K562 (cell line): ENCODE data around the gene LGR6. TPM values are rescaled to one million over a fixed set of nuclear protein-coding genes. Genes with fewer than 3 reads are reported as not detected.

Source experiments
- ATF7 ChIP-seq: fragments of 450-650 bp; IDR thresholded peaks from 2 replicates; pipeline ENCODE4 v1.7.1; 2014; ENCODE audit warnings: mild to moderate bottlenecking, moderate library complexity
- CEBPG ChIP-seq, 3 experiments: fragments of 200-800 bp in 1 of 3; sonication (Bioruptor generic) in 1 of 3; sonication (generic) in 1 of 3; formaldehyde crosslinking in 1 of 3; IDR thresholded peaks in 2 of 3; conservative IDR thresholded peaks in 1 of 3; 2 replicates each; pipeline versions ENCODE4 v1.6.1 to v1.8.0; 2016 to 2022; ENCODE audit warnings: missing compliant biosample characterization in 2 of 3, missing genetic modification characterization in 2 of 3, mild to moderate bottlenecking in 1 of 3, missing genetic modification reagents in 1 of 3
- DEAF1 ChIP-seq: fragments of 450-650 bp; formaldehyde crosslinking; IDR thresholded peaks from 2 replicates; pipeline ENCODE4 v1.4.0; 2020; ENCODE audit warnings: mild to moderate bottlenecking, moderate library complexity
- E2F5 ChIP-seq: sonication (generic); formaldehyde crosslinking; IDR thresholded peaks from 2 replicates; pipeline ENCODE4 v1.8.0; 2022; ENCODE audit warnings: mild to moderate bottlenecking, missing genetic modification reagents
- FOS ChIP-seq: IDR thresholded peaks from 3 replicates; pipeline ENCODE4 v1.6.1; 2011; ENCODE audit not compliant: insufficient read length; ENCODE audit errors: extremely low read depth
- GABPB1 ChIP-seq: sonication (generic); formaldehyde crosslinking; IDR thresholded peaks from 2 replicates; pipeline ENCODE4 v1.8.0; 2022; ENCODE audit warnings: mild to moderate bottlenecking, missing genetic modification reagents
- HDGF ChIP-seq: fragments of 450-650 bp; IDR thresholded peaks from 2 replicates; pipeline ENCODE4 v1.6.1; 2016
- HMG20B ChIP-seq: fragments of 250-450 bp; sonication (Bioruptor Pico); IDR thresholded peaks from 2 replicates; pipeline ENCODE4 v1.5.0; 2021; ENCODE audit warnings: mild to moderate bottlenecking
- HNRNPUL1 ChIP-seq: fragments of 200-400 bp; formaldehyde crosslinking; IDR thresholded peaks from 2 replicates; pipeline ENCODE4 v1.6.1; 2017; ENCODE audit warnings: low read length
- MED1 ChIP-seq: sonication (generic); formaldehyde crosslinking; IDR thresholded peaks from 2 replicates; pipeline ENCODE4 v1.8.1; 2023; ENCODE audit warnings: missing genetic modification reagents, borderline replicate concordance
- NEUROD1 ChIP-seq: fragments of 150-350 bp; IDR thresholded peaks from 2 replicates; pipeline ENCODE4 v1.6.1; 2014; ENCODE audit warnings: borderline replicate concordance, low read length, low read depth; ENCODE audit not compliant: partially characterized antibody
- POLR2A ChIP-seq: fragments of 450-650 bp; conservative IDR thresholded peaks from 2 replicates; pipeline ENCODE4 v1.6.1; 2016
- PURB ChIP-seq: sonication (generic); formaldehyde crosslinking; IDR thresholded peaks from 2 replicates; pipeline ENCODE4 v1.9.0; 2021; ENCODE audit warnings: low read depth, mild to moderate bottlenecking, missing genetic modification reagents
- STAT5B ChIP-seq: fragments of 250-450 bp; sonication (Bioruptor Pico); IDR thresholded peaks from 2 replicates; pipeline ENCODE4 v1.8.0; 2021; ENCODE audit warnings: mild to moderate bottlenecking, inconsistent platforms
- TFE3 ChIP-seq: fragments of 450-650 bp; formaldehyde crosslinking; IDR thresholded peaks from 2 replicates; pipeline ENCODE4 v1.4.0; 2020; ENCODE audit warnings: mild to moderate bottlenecking, mixed read lengths
- ZFX ChIP-seq: sonication (generic); formaldehyde crosslinking; IDR thresholded peaks from 2 replicates; pipeline ENCODE4 v1.8.0; 2022; ENCODE audit warnings: mild to moderate bottlenecking, missing genetic modification reagents, moderate library complexity
- ZNF124 ChIP-seq: sonication (generic); formaldehyde crosslinking; IDR thresholded peaks from 2 replicates; pipeline ENCODE4 v1.8.1; 2022; ENCODE audit warnings: missing genetic modification reagents
- ZNF354B ChIP-seq: fragments of 250-450 bp; sonication (Bioruptor Pico); IDR thresholded peaks from 2 replicates; pipeline ENCODE4 v1.4.0; 2020
- ZNF586 ChIP-seq: fragments of 450-650 bp; formaldehyde crosslinking; conservative IDR thresholded peaks from 2 replicates; pipeline ENCODE4 v1.4.0; 2020; ENCODE audit warnings: mild to moderate bottlenecking, moderate library complexity
- ZNF77 ChIP-seq: fragments of 250-450 bp; sonication (Bioruptor Pico); IDR thresholded peaks from 2 replicates; pipeline ENCODE4 v1.5.0; 2020
- polyA plus RNA-seq, 8 experiments: library from polyadenylated mRNA; depleted of rRNA in 4 of 8; stranded (reverse) in 5 of 8; unstranded in 3 of 8; fragments of >200 nt; fragmentation: Nextera tagmentation in 2 of 8; fragmentation: Illumina TruSeq in 1 of 8; extraction: Ambion mirVana in 2 of 8; extraction: Trizol in 1 of 8; gene quantifications; 2 replicates each; pipeline versions ENCODE4 v1.2.1 to v1.2.3, GENCODE V29; 2011 to 2014; ENCODE audit warnings: inconsistent platforms in 1 of 8, missing spikeins in 1 of 8
- total RNA-seq, 7 experiments: library from RNA; depleted of rRNA in 6 of 7; stranded (reverse); fragments of >200 nt in 6 of 7; fragmentation: Illumina TruSeq in 2 of 7; extraction: Trizol in 2 of 7; gene quantifications; 2 replicates each; pipeline versions ENCODE4 v1.2.1 to v1.2.3, GENCODE V29; 2011 to 2021; ENCODE audit warnings: low replicate concordance in 1 of 7
- TF ChIP-seq, protein P1 (sequence below): fragments of 250-450 bp; sonication (Bioruptor Pico); IDR thresholded peaks from 2 replicates; pipeline ENCODE4 v1.5.0; 2021
- TF ChIP-seq, protein P2 (sequence below): sonication (generic); formaldehyde crosslinking; IDR thresholded peaks from 2 replicates; pipeline ENCODE4 v1.8.1; 2023; ENCODE audit warnings: mild to moderate bottlenecking, missing genetic modification reagents

The LGR6 gene
- total and polyA plus RNA-seq, 9 of the 15 experiments (the other 6 are each of a cell fraction or from before 2014, with no cell fraction given) = 0.01 to 0.54 (median 0.17) TPM; not detected in 1

DNA sequence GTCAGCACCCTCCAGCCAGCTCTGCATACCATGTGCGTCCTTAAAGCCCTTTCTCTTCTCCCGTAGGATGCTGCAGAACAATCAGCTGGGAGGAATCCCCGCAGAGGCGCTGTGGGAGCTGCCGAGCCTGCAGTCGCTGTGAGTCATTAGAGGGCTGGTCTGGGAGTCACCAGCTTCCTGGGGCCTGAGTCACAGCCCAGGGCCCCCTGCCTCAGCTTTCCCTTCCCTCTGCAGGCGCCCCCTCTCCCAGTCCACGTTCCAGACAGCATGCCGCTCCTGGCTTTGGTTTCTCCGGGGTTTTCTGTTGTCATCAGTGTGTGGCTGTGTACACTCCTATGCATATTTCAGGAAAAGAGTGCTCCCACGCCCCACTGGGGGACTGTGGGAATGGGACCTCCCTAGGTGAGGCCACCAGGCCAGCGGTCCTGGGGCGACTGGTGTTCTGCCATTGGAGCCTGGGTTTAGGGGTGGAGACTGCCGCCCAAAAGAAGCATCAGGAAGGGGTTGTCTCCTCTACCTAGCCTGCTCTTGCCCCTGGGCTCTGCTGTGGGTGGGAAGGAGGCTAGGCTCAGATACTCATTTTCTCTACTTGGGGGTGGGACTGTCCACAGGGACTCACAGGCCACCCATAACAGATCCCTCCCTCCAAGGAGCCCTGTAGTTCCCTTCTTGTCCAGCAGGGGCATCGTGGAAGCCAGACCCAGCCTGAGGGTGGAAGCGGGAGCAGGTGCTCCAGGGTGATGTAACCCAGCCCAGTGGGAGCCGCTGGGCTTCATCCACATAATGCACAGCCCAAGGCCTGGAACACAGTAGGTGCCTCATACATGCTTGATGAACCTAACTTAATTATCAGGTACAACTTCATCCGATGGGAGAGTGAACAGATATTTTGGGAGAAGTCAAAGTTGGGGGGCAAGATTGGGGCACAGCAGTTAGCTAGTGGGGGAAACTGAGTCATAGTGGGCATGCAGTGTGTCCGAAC lies 42.5 kb downstream of the LGR6 start (continued):
- TF ChIP-seq, protein P1, sequence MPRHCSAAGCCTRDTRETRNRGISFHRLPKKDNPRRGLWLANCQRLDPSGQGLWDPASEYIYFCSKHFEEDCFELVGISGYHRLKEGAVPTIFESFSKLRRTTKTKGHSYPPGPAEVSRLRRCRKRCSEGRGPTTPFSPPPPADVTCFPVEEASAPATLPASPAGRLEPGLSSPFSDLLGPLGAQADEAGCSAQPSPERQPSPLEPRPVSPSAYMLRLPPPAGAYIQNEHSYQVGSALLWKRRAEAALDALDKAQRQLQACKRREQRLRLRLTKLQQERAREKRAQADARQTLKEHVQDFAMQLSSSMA = no peak
- TF ChIP-seq POLR2A (no peak), HDGF (no peak), ZNF77 (no peak), E2F5 (CRISPR knock-in tag) (0 out of 2 replicates have a peak, but pooled peaks have one; percentile 10), ZNF124 (CRISPR knock-in tag) (no peak), STAT5B (CRISPR knock-in tag) (no peak), CEBPG (CRISPR knock-in tag; IDR thresholded peaks at IDR 0.05) (peak; percentile 95), CEBPG (tag; conservative IDR thresholded peaks at IDR 0.05 in 1 of 2, IDR thresholded peaks at IDR 0.05 in 1 of 2) (peak; percentile 77 to 84; a peak in 3 of 4 replicates), ZNF586 (CRISPR knock-in tag) (no peak), PURB (CRISPR knock-in tag) (no peak), GABPB1 (no peak), FOS (no peak), DEAF1 (CRISPR knock-in tag) (no peak), ZNF354B (CRISPR knock-in tag) (no peak), HMG20B (CRISPR knock-in tag) (no peak), TFE3 (CRISPR knock-in tag) (no peak), NEUROD1 (peak; percentile 54), ZFX (CRISPR knock-in tag) (no peak), MED1 (CRISPR knock-in tag) (no peak), ATF7 (peak; percentile 81), HNRNPUL1 (no peak)
- TF ChIP-seq, protein P2, sequence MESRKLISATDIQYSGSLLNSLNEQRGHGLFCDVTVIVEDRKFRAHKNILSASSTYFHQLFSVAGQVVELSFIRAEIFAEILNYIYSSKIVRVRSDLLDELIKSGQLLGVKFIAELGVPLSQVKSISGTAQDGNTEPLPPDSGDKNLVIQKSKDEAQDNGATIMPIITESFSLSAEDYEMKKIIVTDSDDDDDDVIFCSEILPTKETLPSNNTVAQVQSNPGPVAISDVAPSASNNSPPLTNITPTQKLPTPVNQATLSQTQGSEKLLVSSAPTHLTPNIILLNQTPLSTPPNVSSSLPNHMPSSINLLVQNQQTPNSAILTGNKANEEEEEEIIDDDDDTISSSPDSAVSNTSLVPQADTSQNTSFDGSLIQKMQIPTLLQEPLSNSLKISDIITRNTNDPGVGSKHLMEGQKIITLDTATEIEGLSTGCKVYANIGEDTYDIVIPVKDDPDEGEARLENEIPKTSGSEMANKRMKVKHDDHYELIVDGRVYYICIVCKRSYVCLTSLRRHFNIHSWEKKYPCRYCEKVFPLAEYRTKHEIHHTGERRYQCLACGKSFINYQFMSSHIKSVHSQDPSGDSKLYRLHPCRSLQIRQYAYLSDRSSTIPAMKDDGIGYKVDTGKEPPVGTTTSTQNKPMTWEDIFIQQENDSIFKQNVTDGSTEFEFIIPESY (CRISPR knock-in tag) = no peak
